ENCODE results near the gene MAP3K4.

DNA sequence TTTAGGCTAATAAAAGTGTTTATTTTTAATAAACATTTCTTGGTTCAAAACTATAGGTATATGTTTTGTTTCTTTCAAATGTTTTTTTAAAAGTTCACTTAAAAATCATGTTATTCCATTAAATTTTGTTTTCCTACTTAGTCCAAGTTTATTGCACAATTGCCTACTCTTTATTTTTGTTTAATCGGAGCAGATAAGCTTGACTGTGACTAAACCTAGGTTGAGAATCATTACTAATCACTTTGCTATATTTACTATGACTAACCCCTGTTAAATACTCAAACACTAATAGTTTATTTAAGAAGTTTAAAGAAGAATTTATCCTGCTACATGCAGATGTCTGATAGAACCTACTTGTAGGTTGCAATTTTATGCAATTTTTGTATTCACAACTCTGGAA lies 18.8 kb downstream of the MAP3K4 start:
- TF ChIP-seq, protein P1, sequence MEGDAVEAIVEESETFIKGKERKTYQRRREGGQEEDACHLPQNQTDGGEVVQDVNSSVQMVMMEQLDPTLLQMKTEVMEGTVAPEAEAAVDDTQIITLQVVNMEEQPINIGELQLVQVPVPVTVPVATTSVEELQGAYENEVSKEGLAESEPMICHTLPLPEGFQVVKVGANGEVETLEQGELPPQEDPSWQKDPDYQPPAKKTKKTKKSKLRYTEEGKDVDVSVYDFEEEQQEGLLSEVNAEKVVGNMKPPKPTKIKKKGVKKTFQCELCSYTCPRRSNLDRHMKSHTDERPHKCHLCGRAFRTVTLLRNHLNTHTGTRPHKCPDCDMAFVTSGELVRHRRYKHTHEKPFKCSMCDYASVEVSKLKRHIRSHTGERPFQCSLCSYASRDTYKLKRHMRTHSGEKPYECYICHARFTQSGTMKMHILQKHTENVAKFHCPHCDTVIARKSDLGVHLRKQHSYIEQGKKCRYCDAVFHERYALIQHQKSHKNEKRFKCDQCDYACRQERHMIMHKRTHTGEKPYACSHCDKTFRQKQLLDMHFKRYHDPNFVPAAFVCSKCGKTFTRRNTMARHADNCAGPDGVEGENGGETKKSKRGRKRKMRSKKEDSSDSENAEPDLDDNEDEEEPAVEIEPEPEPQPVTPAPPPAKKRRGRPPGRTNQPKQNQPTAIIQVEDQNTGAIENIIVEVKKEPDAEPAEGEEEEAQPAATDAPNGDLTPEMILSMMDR (IDR thresholded peaks at IDR 0.05) = no peak
- no peak for TF ChIP-seq POLR2A (IDR thresholded peaks at IDR 0.05)
